MCF 10A (cell line): Measurements from ENCODE around the gene ARHGEF4. TPM values are rescaled to one million over a fixed set of nuclear protein-coding genes. Genes with fewer than 3 reads are reported as not detected.

Experiments
- BruUV-seq: library from RNA; stranded (reverse); fragments of 400-500 nt; replicated peaks from 2 replicates; lab custom pipeline; 2021; lab: Mats Ljungman, UMichigan
- CTCF ChIA-PET: fragments of 300-600 bp; sonication (Branson Sonifier 250); formaldehyde crosslinking; extraction: SDS; loops from one replicate; lab custom pipeline; 2021; ENCODE audit warnings: antibody characterized with exemption, inconsistent platforms; lab: Yijun Ruan, JAX
- POLR2A ChIA-PET: fragments of 300-600, 350-650 bp; sonication (Branson Sonifier 250); formaldehyde crosslinking; extraction: SDS; loops from one replicate; lab custom pipeline; 2020; ENCODE audit warnings: antibody characterized with exemption, inconsistent platforms; lab: Yijun Ruan, JAX
- DNase-seq: peaks from one replicate; pipeline ENCODE4 v3.0.0-alpha.2; 2018; ENCODE audit not compliant: unreplicated experiment
- H3K27ac Mint-ChIP-seq: one replicate; pipeline ENCODE4 v1.8.0; 2022; ENCODE audit warnings: mild to moderate bottlenecking, low read depth, mixed read lengths; ENCODE audit not compliant: unreplicated experiment
- H3K27me3 Mint-ChIP-seq: one replicate; pipeline ENCODE4 v1.8.0; 2022; ENCODE audit warnings: mixed read lengths; ENCODE audit not compliant: insufficient read depth, unreplicated experiment
- H3K36me3 Mint-ChIP-seq: one replicate; pipeline ENCODE4 v1.8.0; 2022; ENCODE audit warnings: mild to moderate bottlenecking, moderate library complexity, mixed read lengths; ENCODE audit not compliant: insufficient read depth, unreplicated experiment
- H3K4me1 Mint-ChIP-seq: one replicate; pipeline ENCODE4 v1.8.0; 2022; ENCODE audit warnings: mixed read lengths; ENCODE audit not compliant: insufficient read depth, unreplicated experiment
- H3K4me3 Mint-ChIP-seq: one replicate; pipeline ENCODE4 v1.8.0; 2022; ENCODE audit warnings: mild to moderate bottlenecking, moderate library complexity, mixed read lengths; ENCODE audit not compliant: unreplicated experiment
- H3K9me3 Mint-ChIP-seq: one replicate; pipeline ENCODE4 v1.8.0; 2022; ENCODE audit warnings: mixed read lengths; ENCODE audit not compliant: unreplicated experiment
- intact Hi-C: fragments of 100-400 bp; cut with micrococcal nuclease; formaldehyde crosslinking; loops from 2 replicates; pipeline ENCODE4 v1.14.1; 2022
- total RNA-seq: library from RNA; stranded (reverse); gene quantifications from 2 replicates; pipeline ENCODE4 v1.2.3, GENCODE V29; 2022
- TF ChIP-seq, protein P1 (sequence below): fragments of 200-600 bp; IDR thresholded peaks from one replicate; pipeline ENCODE4 v1.8.0; 2022; ENCODE audit warnings: antibody characterized with exemption, mild to moderate bottlenecking; ENCODE audit not compliant: unreplicated experiment

ARHGEF4 gene
- total RNA-seq, 1 experiment from 2014 or later = 52.0 TPM

DNA sequence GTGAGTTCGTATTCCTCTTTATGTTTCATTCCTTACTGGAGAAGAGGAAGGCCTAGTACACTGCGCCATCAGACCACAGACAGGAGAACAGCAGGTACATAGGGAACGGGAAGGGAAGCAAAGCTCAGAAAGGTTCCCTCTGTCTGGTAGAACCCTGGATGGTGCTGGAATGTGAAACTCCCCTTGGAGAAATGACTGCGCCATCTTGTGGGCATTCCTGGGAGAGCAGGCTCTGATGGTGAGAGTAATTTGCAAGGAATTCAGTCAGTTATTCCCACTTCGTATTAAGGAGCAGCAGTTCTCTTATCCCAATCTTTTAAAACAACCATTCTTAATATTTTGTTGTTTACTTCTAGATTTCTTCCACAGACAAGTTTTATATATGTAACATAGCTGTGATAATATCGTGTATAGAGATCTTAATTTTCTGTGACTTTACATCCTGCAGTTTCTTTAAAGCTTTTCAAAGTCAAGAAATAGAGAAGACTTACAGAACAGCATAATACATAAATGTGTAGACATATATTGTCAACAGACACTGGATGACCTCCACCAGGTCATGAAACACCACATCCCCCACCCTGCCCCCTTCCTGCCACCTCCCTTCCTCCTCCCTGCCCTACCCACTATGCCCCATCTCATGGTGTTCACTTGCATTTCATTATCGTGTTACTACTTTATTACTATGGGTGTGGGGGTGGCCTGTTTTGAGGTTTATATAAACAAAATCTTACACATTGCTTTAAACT is 83.9 kb downstream of the ARHGEF4 start:
- Mint-ChIP-seq H3K27ac (peak overlapping the region; percentile 61), H3K9me3 (no peaks in the 10 kb centered on the region), H3K36me3 (peaks cover 15% of the 10 kb centered on the region), H3K4me1 (peaks cover 6% of the 10 kb centered on the region), H3K27me3 (no peaks in the 10 kb centered on the region), H3K4me3 (no peak overlapping the region)
- DNase-seq = peak; percentile 85
- intact Hi-C loops = loop anchor here (1.0 to 10.0 kb wide), 3 partner anchors 47 to 122 kb away; no protein-coding TSS in a partner anchor
- TF ChIP-seq, protein P1, sequence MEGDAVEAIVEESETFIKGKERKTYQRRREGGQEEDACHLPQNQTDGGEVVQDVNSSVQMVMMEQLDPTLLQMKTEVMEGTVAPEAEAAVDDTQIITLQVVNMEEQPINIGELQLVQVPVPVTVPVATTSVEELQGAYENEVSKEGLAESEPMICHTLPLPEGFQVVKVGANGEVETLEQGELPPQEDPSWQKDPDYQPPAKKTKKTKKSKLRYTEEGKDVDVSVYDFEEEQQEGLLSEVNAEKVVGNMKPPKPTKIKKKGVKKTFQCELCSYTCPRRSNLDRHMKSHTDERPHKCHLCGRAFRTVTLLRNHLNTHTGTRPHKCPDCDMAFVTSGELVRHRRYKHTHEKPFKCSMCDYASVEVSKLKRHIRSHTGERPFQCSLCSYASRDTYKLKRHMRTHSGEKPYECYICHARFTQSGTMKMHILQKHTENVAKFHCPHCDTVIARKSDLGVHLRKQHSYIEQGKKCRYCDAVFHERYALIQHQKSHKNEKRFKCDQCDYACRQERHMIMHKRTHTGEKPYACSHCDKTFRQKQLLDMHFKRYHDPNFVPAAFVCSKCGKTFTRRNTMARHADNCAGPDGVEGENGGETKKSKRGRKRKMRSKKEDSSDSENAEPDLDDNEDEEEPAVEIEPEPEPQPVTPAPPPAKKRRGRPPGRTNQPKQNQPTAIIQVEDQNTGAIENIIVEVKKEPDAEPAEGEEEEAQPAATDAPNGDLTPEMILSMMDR = peak; percentile 90
- CTCF ChIA-PET = interaction anchor here (0.6 to 6.9 kb wide), 48 partner anchors 8 to 415 kb away, joined by 3 to 102 read pairs (median 4); no protein-coding TSS in a partner anchor
- no TSS peak for BruUV-seq
- POLR2A ChIA-PET = interaction anchor here (0.6 to 2.0 kb wide), 6 partner anchors 12 to 184 kb away, joined by 3 to 10 read pairs (median 4); no protein-coding TSS in a partner anchor

DNA sequence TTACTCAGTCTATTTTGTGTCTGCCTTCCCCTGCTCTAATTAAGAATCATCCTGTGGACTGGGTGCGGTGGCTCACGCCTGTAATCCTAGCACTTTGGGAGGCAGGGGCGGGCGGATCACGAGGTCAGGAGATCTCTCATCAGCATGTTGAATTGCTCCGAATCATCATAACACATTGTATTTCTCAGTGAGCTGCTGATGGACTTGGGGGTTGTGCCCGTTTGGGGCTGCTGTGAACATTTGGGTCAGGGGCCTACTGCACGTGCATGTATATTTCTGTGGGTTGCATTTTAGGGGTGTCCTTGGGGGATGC is 84.4 kb downstream of the ARHGEF4 start:
- Mint-ChIP-seq H3K27ac (peak overlapping the region; percentile 61), H3K4me1 (peaks cover 6% of the 10 kb centered on the region), H3K36me3 (peaks cover 10% of the 10 kb centered on the region), H3K4me3 (no peak overlapping the region), H3K9me3 (no peaks in the 10 kb centered on the region), H3K27me3 (no peaks in the 10 kb centered on the region)
- POLR2A ChIA-PET = interaction anchor here (0.8 to 2.0 kb wide), 4 partner anchors 60 to 124 kb away, joined by 3 to 10 read pairs (median 5); no protein-coding TSS in a partner anchor
- DNase-seq = no peak
- BruUV-seq = no TSS peak
- TF ChIP-seq, protein P1 = no peak
- CTCF ChIA-PET = interaction anchor here (0.7 to 6.9 kb wide), 43 partner anchors 8 to 170 kb away, joined by 3 to 102 read pairs (median 4); no protein-coding TSS in a partner anchor
- intact Hi-C loops = loop anchor here (10.0 kb wide), 1 partner anchor 94 kb away; no protein-coding TSS in a partner anchor

DNA sequence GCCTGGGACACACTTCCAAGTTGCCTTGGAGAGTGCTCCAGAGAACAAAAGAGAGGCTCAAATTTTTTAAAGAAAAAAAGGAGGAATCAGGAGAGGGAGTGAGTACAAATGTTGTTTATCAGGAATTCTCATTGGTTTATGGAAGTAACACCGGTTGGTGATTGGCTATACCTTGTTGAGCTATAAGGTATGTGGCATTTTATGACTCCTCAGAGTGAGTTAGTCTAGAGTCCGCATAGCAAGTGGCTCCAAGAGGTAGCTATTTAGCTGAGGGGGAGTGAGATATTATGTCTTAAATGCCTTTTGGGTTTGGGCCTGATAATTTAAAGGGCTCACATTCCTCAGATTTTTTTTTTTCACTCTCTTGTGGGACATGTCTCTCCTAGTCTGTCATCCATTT is 85.7 kb downstream of the ARHGEF4 start:
- TF ChIP-seq, protein P1 = no peak
- H3K4me1 Mint-ChIP-seq = peaks cover 6% of the 10 kb centered on the region
- intact Hi-C loops = loop anchor here (10.0 kb wide), 1 partner anchor 92 kb away; no protein-coding TSS in a partner anchor
- H3K27me3 Mint-ChIP-seq = no peaks in the 10 kb centered on the region
- no peak overlapping the region for H3K4me3 Mint-ChIP-seq
- DNase-seq = no peak
- peaks cover 6% of the 10 kb centered on the region for H3K36me3 Mint-ChIP-seq
- ChIA-PET POLR2A (no interaction called here), CTCF (interaction anchor here (0.6 to 6.9 kb wide), 7 partner anchors 10 to 152 kb away, joined by 3 to 102 read pairs (median 9); no protein-coding TSS in a partner anchor)
- no TSS peak for BruUV-seq
- no peaks in the 10 kb centered on the region for H3K9me3 Mint-ChIP-seq
- H3K27ac Mint-ChIP-seq = no peak overlapping the region

DNA sequence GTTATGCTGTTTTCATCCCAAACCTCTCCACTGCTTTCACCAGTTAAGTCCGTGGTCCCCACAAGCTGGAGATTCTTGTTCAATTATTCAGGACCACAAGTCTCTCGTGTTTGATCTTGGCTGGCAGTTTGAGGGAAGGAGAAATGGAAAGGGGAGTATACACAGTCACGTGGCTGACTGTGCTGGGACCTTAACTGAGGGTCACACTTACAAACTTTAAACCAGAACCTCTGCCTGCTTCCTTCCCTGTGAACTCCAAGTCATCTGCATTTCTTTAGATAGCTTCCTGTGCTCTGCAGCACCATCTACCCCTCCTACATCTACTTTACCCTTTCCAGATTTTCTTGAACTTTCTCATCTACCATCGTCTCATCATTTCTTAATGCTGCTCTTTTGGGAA is 91.7 kb downstream of the ARHGEF4 start:
- intact Hi-C loops = loop anchor here (10.0 kb wide), 1 partner anchor 86 kb away; no protein-coding TSS in a partner anchor
- Mint-ChIP-seq H3K9me3 (no peaks in the 10 kb centered on the region), H3K27me3 (no peaks in the 10 kb centered on the region), H3K36me3 (peaks cover 31% of the 10 kb centered on the region), H3K4me1 (no peaks in the 10 kb centered on the region), H3K27ac (no peak overlapping the region), H3K4me3 (no peak overlapping the region)
- no TSS peak for BruUV-seq
- ChIA-PET POLR2A (no interaction called here), CTCF (interaction anchor here (0.6 to 1.6 kb wide), 5 partner anchors 8 to 1481 kb away, joined by 3 to 9 read pairs (median 4); no protein-coding TSS in a partner anchor)
- TF ChIP-seq, protein P1 = no peak
- DNase-seq = no peak
